HG03521 (cell line): ENCODE data around the gene RANBP1.
"Not testable (repeated sequence)": the region's sequence is repeated elsewhere in the genome, so short reads cannot be mapped to it uniquely, and the experiment has no call there.

ENCODE experiments used
- ATAC-seq: cut with Tn5 transposase; IDR thresholded peaks from one replicate; pipeline ENCODE4 v1.9.1; 2021; ENCODE audit warnings: mild to moderate bottlenecking, moderate library complexity; ENCODE audit not compliant: unreplicated experiment

The RANBP1 gene

DNA sequence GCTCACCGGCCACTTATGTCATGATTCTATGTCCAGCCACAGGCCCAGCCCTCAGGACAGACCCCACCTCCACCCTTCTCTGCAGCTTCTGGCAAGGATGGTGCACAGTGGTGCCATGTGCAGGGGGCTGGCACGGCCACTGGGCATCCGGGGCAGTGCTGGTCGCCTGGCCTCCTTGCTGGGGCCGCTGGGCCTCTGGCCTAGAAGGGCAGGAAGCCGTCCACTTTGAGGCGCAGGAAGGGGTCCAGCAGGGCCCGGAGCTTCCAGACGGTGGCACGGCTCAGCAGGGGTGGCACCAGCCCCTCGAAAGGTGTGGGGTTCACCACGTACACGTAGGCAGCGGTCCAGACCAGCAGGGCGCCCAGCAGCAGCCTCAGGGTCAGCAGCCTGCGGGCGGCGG is 32.5 kb downstream of the RANBP1 start:
- ATAC-seq: no peak

GRCh38 chr22:20149257-20150250 is 33.6 kb downstream of the RANBP1 start:
- ATAC-seq: no peak

- ATAC-seq: no peak
These were observed 34.7 kb downstream of the RANBP1 start, which contains the start of gene CCDC188 for GRCh38 chr22:20150381-20151275. Gene CCDC188 (minus strand): TSS chr22:20151055. CDS start chr22:20150986, 69 bp downstream.

- no peak for ATAC-seq
These were observed 35.3 kb downstream of the RANBP1 start for GRCh38 chr22:20151276-20151588.

DNA sequence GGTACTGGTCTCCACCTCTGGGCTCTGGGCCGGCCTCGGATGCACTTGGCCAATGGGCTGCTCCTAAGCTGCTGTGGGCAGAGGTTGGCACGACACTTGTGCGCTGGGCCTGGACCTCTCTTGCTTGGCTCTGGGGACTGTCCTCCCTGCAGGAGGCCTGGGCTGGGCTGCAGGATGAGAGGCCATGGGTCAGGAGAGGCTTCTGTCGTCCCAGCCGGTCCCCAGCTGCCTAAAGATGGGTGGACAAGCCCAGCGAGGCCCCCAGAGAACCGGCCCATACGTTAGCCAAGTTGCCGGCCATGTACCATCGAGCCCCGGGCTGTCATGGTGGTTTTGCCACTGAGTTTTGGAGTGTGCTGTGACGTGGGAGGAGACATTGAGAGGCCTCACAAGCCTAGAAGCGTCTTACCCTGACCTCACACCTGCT is 36.6 kb downstream of the RANBP1 start:
- no peak for ATAC-seq

GRCh38 chr22:20153945-20154344 is 38.0 kb downstream of the RANBP1 start:
- ATAC-seq: no peak

DNA sequence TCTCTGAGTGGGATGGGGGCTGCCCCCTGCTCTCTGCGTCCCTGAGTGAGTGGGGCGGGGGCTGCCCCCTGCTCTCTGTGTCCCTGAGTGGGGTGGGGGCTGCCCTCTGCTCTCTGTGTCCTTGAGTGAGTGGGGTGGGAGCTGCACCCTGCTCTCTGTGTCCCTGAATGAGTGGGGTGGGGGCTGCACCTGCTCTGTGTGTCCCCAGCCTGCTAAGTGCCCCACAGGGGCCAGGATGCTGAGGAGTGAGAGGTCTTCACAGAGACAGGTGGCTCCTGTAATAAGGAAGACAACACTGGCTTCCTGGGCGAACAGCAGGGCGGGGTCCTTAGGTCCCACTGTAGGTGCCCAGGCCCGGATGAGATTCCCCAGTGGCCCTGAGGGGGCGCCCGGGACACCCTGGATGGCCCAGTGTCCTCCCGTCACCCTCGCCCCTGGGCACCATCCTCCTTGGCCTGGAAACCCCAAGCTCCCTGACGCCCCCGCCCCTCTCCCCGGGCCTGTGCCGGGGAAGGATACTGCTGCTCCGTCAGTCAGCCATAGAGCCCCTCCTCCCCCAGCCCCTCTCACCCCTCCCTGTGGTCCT is 38.8 kb downstream of the RANBP1 start:
- no peak for ATAC-seq

DNA sequence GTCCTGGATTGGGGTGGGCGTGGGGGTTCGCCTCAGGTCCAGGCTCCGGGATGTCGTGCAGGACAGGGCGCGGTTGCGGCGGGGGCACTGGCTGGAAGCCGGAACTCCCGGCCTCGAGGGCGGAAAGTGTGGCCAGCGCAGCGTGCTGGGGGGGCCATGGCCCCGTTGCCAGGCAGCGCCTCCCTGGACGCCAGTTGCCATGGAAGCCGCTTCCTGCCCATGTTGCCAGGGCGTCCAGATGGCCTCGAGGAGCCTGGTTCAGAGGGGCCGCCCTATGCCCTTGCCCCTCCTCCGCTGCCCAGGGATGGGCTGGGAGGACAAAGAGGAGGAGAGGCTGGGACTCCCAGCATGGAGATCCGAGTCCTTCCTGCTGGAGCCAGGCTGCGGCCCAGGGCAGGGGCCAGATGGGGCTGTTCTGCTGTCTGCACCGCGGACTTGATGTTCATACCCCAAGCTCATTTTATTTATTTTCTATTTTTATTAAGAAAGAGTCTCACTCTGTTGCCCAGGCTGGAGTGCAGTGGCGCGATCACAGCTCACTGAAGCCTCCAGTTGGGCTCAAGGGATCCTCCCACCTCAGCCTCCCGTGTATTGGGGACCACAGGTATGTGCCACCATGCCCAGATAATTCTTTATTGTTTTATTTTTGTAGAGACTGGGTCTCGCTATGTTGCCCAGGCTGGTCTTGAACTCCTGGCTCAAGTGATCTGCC is 39.6 kb downstream of the RANBP1 start:
- no peak for ATAC-seq

DNA sequence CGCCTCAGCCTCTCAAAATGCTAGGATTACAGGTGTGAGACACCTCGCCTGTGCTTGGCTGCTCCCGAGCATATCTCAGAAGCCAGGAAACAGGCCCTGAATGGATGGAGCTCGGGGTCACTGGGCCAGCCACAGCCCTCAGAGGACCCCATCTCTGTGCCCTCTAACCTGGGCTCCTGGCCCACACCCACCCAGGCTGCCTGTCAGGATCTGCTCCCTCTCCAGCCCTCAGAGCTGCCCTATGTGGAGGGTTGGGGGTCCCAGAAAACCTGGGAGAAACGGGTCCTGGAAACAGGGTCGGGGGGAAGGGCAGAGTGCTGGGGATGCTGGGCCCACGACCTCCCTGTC is 40.1 kb downstream of the RANBP1 start:
- ATAC-seq: no peak

DNA sequence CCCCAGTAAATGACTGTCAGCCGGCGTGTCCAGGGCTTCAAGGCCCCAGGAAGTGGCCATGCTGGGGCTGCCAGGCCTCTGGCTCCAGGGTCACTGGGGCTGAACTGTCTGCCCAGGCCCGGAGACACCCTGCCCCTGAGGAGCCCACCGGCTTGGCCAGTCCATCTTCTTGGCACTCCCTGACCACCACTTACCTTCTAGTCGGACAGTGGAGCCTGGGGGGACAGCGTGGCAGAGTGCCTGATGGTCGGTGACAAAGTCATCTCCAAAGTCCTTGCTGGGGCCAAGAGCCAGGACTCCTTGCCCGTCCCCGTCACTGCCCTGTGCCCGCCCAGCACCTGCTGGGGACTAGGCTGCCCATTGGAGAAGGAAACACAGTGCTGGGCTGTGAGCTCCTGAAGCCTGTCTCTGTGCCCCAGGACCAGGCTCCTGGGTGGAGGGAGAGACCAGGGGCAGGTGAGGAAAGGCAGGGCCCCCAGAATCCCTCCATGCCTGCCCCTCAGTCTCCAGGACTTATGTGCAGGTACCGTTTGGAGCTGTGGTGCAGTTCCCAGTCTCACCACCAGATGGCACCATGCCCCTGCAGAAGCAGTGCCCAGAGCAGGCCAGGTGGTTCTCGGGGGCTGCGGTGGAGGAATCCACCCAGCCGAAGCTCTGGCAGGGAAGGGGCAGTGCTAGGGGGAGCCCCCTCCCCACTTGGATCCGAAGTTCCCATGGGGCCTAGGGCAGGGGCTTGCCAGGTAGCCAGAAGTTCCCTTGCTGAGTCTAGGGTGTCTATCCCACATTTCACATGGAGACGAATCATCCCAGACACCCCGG is 40.9 kb downstream of the RANBP1 start:
- no peak for ATAC-seq

DNA sequence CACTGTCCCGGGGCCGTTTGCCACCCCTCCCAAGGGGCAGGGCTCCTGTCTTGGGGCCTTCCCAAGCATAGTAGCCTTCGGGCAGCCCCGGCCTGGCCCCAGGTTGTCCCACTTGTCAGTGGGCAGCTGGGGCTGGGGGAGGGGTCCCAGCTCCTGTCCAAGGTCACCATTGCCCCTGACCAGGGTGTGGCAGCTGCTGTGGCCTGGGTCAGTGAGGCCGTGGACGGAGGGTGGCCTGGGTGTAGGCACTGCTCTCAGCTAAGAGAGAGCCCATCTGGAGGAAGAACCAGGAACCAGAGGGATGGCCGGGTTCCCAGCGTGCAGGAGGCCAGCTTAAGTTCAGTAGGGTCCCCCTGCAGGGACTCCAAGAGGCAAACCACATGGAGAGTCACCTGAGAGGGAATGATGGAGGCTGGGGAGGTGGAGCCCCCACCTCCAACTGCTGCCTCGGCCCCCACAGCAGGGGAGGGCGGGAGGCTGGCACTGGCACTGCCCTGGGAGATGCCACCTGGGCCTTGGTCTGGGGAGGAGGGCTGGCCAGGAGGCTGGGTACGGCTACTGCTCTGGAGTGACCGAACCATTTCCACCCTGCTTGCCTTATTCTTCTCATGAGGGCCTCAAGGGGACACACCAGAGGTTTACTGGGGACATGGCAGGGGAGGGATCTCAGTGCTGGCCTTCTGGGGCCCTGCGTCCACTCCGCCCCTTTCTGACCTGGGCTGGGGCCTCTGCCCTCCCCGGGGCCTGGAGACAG is 41.7 kb downstream of the RANBP1 start:
- ATAC-seq: no peak

GRCh38 chr22:20158391-20159036 is 42.6 kb downstream of the RANBP1 start:
- ATAC-seq: no peak

DNA sequence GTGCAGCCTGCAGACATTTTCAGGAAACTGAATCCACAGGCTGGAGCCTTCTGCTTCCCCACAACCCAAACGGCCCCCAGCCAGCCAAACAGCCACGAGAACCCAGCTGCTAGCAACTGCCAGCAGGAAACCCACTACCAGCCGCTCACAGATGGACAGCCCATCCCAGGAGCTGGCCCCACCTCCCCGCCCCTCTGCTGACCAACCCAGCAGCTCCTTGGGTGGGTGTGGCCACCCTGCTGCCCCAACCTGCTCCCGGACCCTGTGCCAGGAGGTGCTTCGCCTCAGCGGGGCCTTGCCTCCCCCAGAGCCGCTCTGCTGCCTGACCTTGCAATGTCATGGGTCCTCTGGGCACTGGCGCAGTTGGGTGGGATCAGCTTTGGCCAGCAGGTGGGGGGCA is 43.2 kb downstream of the RANBP1 start:
- ATAC-seq: no peak

- not testable (repeated sequence) for ATAC-seq
These were observed 43.6 kb downstream of the RANBP1 start for GRCh38 chr22:20159531-20159930.

DNA sequence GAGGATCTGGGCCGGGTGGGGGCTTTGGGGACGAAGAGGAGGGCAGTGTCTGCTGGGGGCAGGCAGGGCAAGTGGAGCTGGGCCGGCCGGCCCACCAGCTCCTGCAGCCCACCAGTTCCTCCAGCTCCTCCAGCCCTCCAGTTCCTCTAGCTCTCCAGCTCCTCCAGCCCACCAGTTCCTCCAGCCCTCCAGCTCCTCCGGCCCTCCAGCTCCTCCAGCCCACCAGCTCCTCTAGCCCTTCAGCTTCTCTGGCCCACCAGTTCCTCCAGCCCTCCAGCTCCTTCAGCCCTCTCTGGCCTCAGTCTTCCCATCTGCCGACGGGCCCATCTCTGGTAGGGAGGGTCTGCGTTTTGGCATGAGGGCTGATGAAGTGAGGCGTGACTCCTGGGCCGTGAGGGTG is 44.1 kb downstream of the RANBP1 start:
- no peak for ATAC-seq

DNA sequence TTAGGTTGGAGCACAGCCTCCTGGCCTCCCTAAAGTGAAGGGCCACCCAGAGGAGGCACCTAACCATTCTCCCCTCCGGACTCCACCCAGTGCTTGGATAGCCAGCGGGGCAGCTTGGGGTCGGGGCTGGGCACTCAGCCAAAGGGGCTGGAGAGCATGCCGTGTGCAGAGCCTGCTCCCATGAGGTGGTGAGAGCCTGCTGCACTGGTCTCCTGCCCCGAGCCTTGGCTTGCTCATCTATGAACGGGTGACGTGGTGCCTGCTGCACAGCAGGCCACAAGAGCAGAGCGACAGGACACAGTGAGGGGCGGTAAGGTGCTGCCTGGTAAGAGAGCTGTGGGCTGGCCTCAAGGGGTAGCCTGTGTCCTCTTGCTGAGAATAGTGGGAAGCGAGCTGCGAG is 49.0 kb downstream of the RANBP1 start:
- no peak for ATAC-seq

DNA sequence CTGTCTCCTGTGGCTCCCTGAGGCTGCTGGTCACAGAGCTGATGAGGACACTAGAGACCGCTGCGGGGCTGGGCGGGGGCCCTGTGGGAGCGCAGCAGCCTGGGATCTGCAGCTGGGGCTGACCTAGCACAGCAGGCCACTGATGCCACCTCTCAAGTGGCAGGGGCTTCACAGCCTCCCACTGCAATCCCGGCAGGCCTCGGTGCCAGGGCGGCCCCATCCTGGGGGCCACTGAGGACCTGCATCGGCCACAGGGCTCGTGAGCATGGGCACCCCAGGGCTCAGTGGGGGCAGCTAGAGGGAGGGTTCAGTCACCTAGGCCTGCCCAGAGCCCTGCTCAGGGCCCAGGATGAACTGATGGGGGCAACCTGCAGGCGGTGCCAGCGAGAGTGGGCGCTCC is 49.5 kb downstream of the RANBP1 start:
- ATAC-seq: no peak

- ATAC-seq: no peak
These were observed 50.0 kb downstream of the RANBP1 start for GRCh38 chr22:20165913-20166312.

GRCh38 chr22:20166703-20167102 is 50.8 kb downstream of the RANBP1 start:
- no peak for ATAC-seq
